B cell (primary cell): Measurements from ENCODE around the gene NTRK3.

Source experiments
- EZH2 ChIP-seq: IDR thresholded peaks from 2 replicates; pipeline ENCODE4 v1.6.1; 2012; ENCODE audit warnings: borderline replicate concordance, low read depth, mild to moderate bottlenecking, moderate library complexity, low read length; ENCODE audit not compliant: insufficient read depth, poor library complexity, severe bottlenecking
- TF ChIP-seq, protein P1 (sequence below): fragments of 200-600 bp; IDR thresholded peaks from one replicate; pipeline ENCODE4 v1.8.0; 2022; ENCODE audit warnings: antibody characterized with exemption, mild to moderate bottlenecking

DNA sequence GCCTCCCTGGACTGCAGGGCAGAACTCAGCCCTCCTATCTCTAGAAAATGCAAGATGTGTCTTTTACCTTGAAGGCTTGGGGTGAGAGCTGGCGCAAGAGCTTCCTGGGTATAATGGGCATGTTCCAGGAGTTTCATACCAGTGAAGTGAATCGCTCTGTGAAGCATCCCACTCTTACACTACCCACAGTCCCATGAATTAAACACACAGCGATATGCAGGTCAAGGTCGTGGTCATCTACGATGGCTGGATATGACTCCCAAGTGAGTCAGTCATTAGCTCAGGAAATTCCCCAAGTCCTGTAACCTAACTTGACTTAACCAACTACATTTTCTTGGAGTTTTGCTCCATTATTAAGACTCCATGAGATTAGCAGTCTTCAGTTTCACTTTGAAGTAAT is 439.7 kb downstream of the NTRK3 start:
- TF ChIP-seq, protein P1, sequence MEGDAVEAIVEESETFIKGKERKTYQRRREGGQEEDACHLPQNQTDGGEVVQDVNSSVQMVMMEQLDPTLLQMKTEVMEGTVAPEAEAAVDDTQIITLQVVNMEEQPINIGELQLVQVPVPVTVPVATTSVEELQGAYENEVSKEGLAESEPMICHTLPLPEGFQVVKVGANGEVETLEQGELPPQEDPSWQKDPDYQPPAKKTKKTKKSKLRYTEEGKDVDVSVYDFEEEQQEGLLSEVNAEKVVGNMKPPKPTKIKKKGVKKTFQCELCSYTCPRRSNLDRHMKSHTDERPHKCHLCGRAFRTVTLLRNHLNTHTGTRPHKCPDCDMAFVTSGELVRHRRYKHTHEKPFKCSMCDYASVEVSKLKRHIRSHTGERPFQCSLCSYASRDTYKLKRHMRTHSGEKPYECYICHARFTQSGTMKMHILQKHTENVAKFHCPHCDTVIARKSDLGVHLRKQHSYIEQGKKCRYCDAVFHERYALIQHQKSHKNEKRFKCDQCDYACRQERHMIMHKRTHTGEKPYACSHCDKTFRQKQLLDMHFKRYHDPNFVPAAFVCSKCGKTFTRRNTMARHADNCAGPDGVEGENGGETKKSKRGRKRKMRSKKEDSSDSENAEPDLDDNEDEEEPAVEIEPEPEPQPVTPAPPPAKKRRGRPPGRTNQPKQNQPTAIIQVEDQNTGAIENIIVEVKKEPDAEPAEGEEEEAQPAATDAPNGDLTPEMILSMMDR, result no peak
- TF ChIP-seq EZH2, result no peak
